ENCODE measurements around the gene MAD1L1.

Gene MAD1L1

GRCh38 chr7:2093215-2093842 is 139.4 kb downstream of the MAD1L1 start:
- Histone ChIP-seq H3K9ac (no peak overlapping the region), H3K4me3 (IDR thresholded peaks at IDR 0.05; ENCODE audit: insufficient read depth, low read depth, low read length) (no peak overlapping the region), H2AFZ (ENCODE audit: low read depth) (no peak overlapping the region), H3K4me2 (no peak overlapping the region), H3K36me3 (ENCODE audit: insufficient read depth) (no peaks in the 10 kb centered on the region), H3K27me3 (ENCODE audit: insufficient read depth, low read depth) (no peaks in the 10 kb centered on the region), H3K79me2 (ENCODE audit: insufficient read depth, low read depth) (no peaks in the 10 kb centered on the region), H4K20me1 (ENCODE audit: insufficient read depth) (no peaks in the 10 kb centered on the region), H3K27ac (no peak overlapping the region), H3K4me1 (ENCODE audit: low read depth, poor library complexity, severe bottlenecking) (no peaks in the 10 kb centered on the region)
- TF ChIP-seq CTCF (conservative IDR thresholded peaks at IDR 0.05; ENCODE audit: low read depth, low read length) = no peak

GRCh38 chr7:2092279-2092678 is 140.5 kb downstream of the MAD1L1 start:
- H3K36me3 ChIP-seq (ENCODE audit: insufficient read depth) = no peaks in the 10 kb centered on the region
- no peak overlapping the region for H3K4me2 ChIP-seq
- H3K4me1 ChIP-seq (ENCODE audit: low read depth, poor library complexity, severe bottlenecking) = no peaks in the 10 kb centered on the region
- no peak overlapping the region for H3K4me3 ChIP-seq (IDR thresholded peaks at IDR 0.05; ENCODE audit: insufficient read depth, low read depth, low read length)
- H4K20me1 ChIP-seq (ENCODE audit: insufficient read depth) = no peaks in the 10 kb centered on the region
- H3K79me2 ChIP-seq (ENCODE audit: insufficient read depth, low read depth) = no peaks in the 10 kb centered on the region
- H2AFZ ChIP-seq (ENCODE audit: low read depth) = no peak overlapping the region
- no peak overlapping the region for H3K27ac ChIP-seq
- no peaks in the 10 kb centered on the region for H3K27me3 ChIP-seq (ENCODE audit: insufficient read depth, low read depth)
- H3K9ac ChIP-seq = no peak overlapping the region
- TF ChIP-seq CTCF (conservative IDR thresholded peaks at IDR 0.05; ENCODE audit: low read depth, low read length) = no peak

GRCh38 chr7:2090526-2091520 is 141.9 kb downstream of the MAD1L1 start:
- Histone ChIP-seq H3K36me3 (ENCODE audit: insufficient read depth) (no peaks in the 10 kb centered on the region), H3K4me2 (no peak overlapping the region), H3K27me3 (ENCODE audit: insufficient read depth, low read depth) (no peaks in the 10 kb centered on the region), H3K9ac (no peak overlapping the region), H3K27ac (no peak overlapping the region), H4K20me1 (ENCODE audit: insufficient read depth) (no peaks in the 10 kb centered on the region), H2AFZ (ENCODE audit: low read depth) (no peak overlapping the region), H3K4me1 (ENCODE audit: low read depth, poor library complexity, severe bottlenecking) (no peaks in the 10 kb centered on the region), H3K4me3 (IDR thresholded peaks at IDR 0.05; ENCODE audit: insufficient read depth, low read depth, low read length) (no peak overlapping the region), H3K79me2 (ENCODE audit: insufficient read depth, low read depth) (no peaks in the 10 kb centered on the region)
- TF ChIP-seq CTCF (conservative IDR thresholded peaks at IDR 0.05; ENCODE audit: low read depth, low read length) = no peak

- H3K27ac ChIP-seq = no peak overlapping the region
- no peak overlapping the region for H3K4me3 ChIP-seq (IDR thresholded peaks at IDR 0.05; ENCODE audit: insufficient read depth, low read depth, low read length)
- no peaks in the 10 kb centered on the region for H4K20me1 ChIP-seq (ENCODE audit: insufficient read depth)
- no peaks in the 10 kb centered on the region for H3K36me3 ChIP-seq (ENCODE audit: insufficient read depth)
- no peaks in the 10 kb centered on the region for H3K27me3 ChIP-seq (ENCODE audit: insufficient read depth, low read depth)
- TF ChIP-seq CTCF (conservative IDR thresholded peaks at IDR 0.05; ENCODE audit: low read depth, low read length) = no peak
- no peaks in the 10 kb centered on the region for H3K4me1 ChIP-seq (ENCODE audit: low read depth, poor library complexity, severe bottlenecking)
- no peak overlapping the region for H3K4me2 ChIP-seq
- H3K9ac ChIP-seq = no peak overlapping the region
- no peaks in the 10 kb centered on the region for H3K79me2 ChIP-seq (ENCODE audit: insufficient read depth, low read depth)
- H2AFZ ChIP-seq (ENCODE audit: low read depth) = no peak overlapping the region
Measured at GRCh38 chr7:2088801-2089200, 143.9 kb downstream of the MAD1L1 start.
